ENCODE results near the gene NKAIN2. TPM values are rescaled to one million over a fixed set of nuclear protein-coding genes. Genes with fewer than 3 reads are reported as not detected.

The NKAIN2 gene
- polyA plus RNA-seq, 1 of the 3 experiments (the other 2 are of a cell fraction): not detected

DNA sequence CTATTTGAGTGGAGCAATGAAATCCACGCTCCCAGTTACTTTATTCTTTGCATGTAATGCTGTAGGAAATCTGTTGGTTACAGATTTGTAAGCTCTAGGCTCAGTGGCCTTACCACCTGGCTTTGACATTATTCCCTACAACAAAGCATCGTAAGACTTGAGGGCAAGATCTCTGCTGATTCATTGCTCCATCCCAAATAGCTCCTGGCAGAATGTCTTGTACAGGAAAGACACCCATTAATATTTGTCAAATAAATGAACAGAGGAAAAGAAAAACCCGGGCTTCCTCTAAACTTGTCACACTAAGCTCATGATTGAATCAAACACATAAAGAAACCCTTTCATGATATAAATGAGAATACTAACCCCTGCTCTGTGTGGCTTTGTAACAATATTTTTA lies 801.1 kb downstream of the NKAIN2 start (continued):
- TF ChIP-seq USF2 (IDR thresholded peaks at IDR 0.05; ENCODE audit: borderline replicate concordance, low read depth, low read length): no peak

- no peak overlapping the region for H3K4me3 ChIP-seq (ENCODE audit: low read depth in 2 of 2, low read length in 1 of 2)
- no peak overlapping the region for H3K9ac ChIP-seq
- no peaks in the 10 kb centered on the region for H3K9me2 ChIP-seq
- no peaks in the 10 kb centered on the region for H3K4me1 ChIP-seq (ENCODE audit: control insufficient read depth in 1 of 2, insufficient read depth in 2 of 2, low read depth in 1 of 2, low read length in 1 of 2)
- H3K36me3 ChIP-seq (replicated peaks in 1 of 2; ENCODE audit: control insufficient read depth in 1 of 2, insufficient read depth in 2 of 2, low read length in 1 of 2): no peaks in the 10 kb centered on the region
- TF ChIP-seq, protein P1, sequence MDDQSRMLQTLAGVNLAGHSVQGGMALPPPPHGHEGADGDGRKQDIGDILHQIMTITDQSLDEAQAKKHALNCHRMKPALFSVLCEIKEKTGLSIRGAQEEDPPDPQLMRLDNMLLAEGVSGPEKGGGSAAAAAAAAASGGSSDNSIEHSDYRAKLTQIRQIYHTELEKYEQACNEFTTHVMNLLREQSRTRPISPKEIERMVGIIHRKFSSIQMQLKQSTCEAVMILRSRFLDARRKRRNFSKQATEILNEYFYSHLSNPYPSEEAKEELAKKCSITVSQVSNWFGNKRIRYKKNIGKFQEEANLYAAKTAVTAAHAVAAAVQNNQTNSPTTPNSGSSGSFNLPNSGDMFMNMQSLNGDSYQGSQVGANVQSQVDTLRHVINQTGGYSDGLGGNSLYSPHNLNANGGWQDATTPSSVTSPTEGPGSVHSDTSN (IDR thresholded peaks at IDR 0.05): no peak
- TF ChIP-seq TAF1 (IDR thresholded peaks at IDR 0.05; ENCODE audit: borderline replicate concordance, low read depth, low read length) (no peak), JUND (IDR thresholded peaks at IDR 0.05) (no peak)
- H2AFZ ChIP-seq (ENCODE audit: low read depth): no peak overlapping the region
- no peaks in the 10 kb centered on the region for H3F3A ChIP-seq (replicated peaks; ENCODE audit: insufficient read depth)
- H3K27ac ChIP-seq (ENCODE audit: low read depth in 2 of 2, low read length in 1 of 2): no peak overlapping the region
- no peak for DNase-seq
- ChIA-PET CTCF (interaction anchor here (1.1 kb wide), 1 partner anchor 10 kb away, joined by 4 read pairs; no protein-coding TSS in a partner anchor), POLR2A (no interaction called here)
- H3K9me3 ChIP-seq: no peaks in the 10 kb centered on the region; the same call in 1 of the 2 replicates
- H3K27me3 ChIP-seq (ENCODE audit: insufficient read depth): no peaks in the 10 kb centered on the region
- no peaks in the 10 kb centered on the region for H4K20me1 ChIP-seq (ENCODE audit: insufficient read depth)
- H3K4me2 ChIP-seq: no peak overlapping the region
- H3K79me2 ChIP-seq (ENCODE audit: insufficient read depth): no peaks in the 10 kb centered on the region
Measured at GRCh38 chr6:124607119-124607627, 803.5 kb downstream of the NKAIN2 start.

- Histone ChIP-seq H3K9ac (no peak overlapping the region), H2AFZ (ENCODE audit: low read depth) (no peak overlapping the region), H3K4me1 (ENCODE audit: control insufficient read depth in 1 of 2, insufficient read depth in 2 of 2, low read depth in 1 of 2, low read length in 1 of 2) (no peaks in the 10 kb centered on the region), H3K4me3 (ENCODE audit: low read depth in 2 of 2, low read length in 1 of 2) (no peak overlapping the region), H3F3A (replicated peaks; ENCODE audit: insufficient read depth) (no peaks in the 10 kb centered on the region), H3K27me3 (ENCODE audit: insufficient read depth) (no peaks in the 10 kb centered on the region), H3K36me3 (replicated peaks in 1 of 2; ENCODE audit: control insufficient read depth in 1 of 2, insufficient read depth in 2 of 2, low read length in 1 of 2) (no peaks in the 10 kb centered on the region), H3K27ac (ENCODE audit: low read depth in 2 of 2, low read length in 1 of 2) (no peak overlapping the region), H4K20me1 (ENCODE audit: insufficient read depth) (no peaks in the 10 kb centered on the region), H3K4me2 (no peak overlapping the region), H3K9me2 (no peaks in the 10 kb centered on the region), H3K9me3 (no peaks in the 10 kb centered on the region), H3K79me2 (ENCODE audit: insufficient read depth) (no peaks in the 10 kb centered on the region)
- 0% methylated on average over 2 of the region's 2 CpGs for WGBS (ENCODE audit: low lambda C conversion rate)
- TF ChIP-seq RXRA (IDR thresholded peaks at IDR 0.05; ENCODE audit: borderline replicate concordance, low read depth): no peak
- TF ChIP-seq RFX5 (IDR thresholded peaks at IDR 0.05; ENCODE audit: low read length): no peak
- no peak for TF ChIP-seq CTCF (IDR thresholded peaks at IDR 0.05)
- TF ChIP-seq MEF2A (IDR thresholded peaks at IDR 0.05; ENCODE audit: borderline replicate concordance, low read depth): no peak
- no peak for TF ChIP-seq YY1 (IDR thresholded peaks at IDR 0.05; ENCODE audit: low read depth)
- TF ChIP-seq FOSL2 (IDR thresholded peaks at IDR 0.05; ENCODE audit: borderline replicate concordance, low read depth): no peak
- TF ChIP-seq RCOR1 (IDR thresholded peaks at IDR 0.05; ENCODE audit: low read length): no peak
- TF ChIP-seq FOXM1 (IDR thresholded peaks at IDR 0.05; ENCODE audit: low read depth): no peak
- TF ChIP-seq, protein P1 (IDR thresholded peaks at IDR 0.05): no peak
- TF ChIP-seq JUND (IDR thresholded peaks at IDR 0.05): no peak
- CTCF ChIA-PET: no interaction called here
- POLR2A ChIA-PET: no interaction called here
- DNase-seq: no peak
Measured at GRCh38 chr6:124613031-124613430, 809.4 kb downstream of the NKAIN2 start.

All from SK-N-SH (cell line).